OCI-LY1 (cell line): Measurements from ENCODE around the gene PDZRN4.

ENCODE experiments used
- H2AFZ ChIP-seq: fragments of 200-600 bp; sonication (generic), shearing (Covaris generic); 2 replicates; pipeline ENCODE4 v1.6.0; 2014; ENCODE audit warnings: antibody characterized with exemption, mild to moderate bottlenecking, low read length
- H3F3A ChIP-seq: fragments of 200-600 bp; sonication (generic), shearing (Covaris generic); 2 replicates; pipeline ENCODE4 v1.6.0; 2014; ENCODE audit warnings: mild to moderate bottlenecking, antibody characterized with exemption, low read length, moderate library complexity; ENCODE audit not compliant: insufficient read depth
- H3K27ac ChIP-seq: fragments of 200-600 bp; sonication (generic); 2 replicates; pipeline ENCODE4 v1.5.1; 2014; ENCODE audit warnings: low read length, mixed run types, mild to moderate bottlenecking, low read depth; ENCODE audit not compliant: poor library complexity, severe bottlenecking
- H3K27me3 ChIP-seq: fragments of 200-600 bp; sonication (generic); 2 replicates; pipeline ENCODE4 v1.6.0; 2014; ENCODE audit warnings: antibody characterized with exemption, mild to moderate bottlenecking, low read length, moderate library complexity; ENCODE audit not compliant: insufficient read depth
- H3K36me3 ChIP-seq: fragments of 200-600 bp; sonication (generic); 2 replicates; pipeline ENCODE4 v1.6.1; 2014; ENCODE audit warnings: mild to moderate bottlenecking, antibody characterized with exemption, low read length, moderate library complexity, mixed read lengths; ENCODE audit not compliant: insufficient read depth
- H3K4me1 ChIP-seq: fragments of 200-600 bp; sonication (generic); 2 replicates; pipeline ENCODE4 v1.5.1; 2014; ENCODE audit warnings: mild to moderate bottlenecking, low read length, moderate library complexity; ENCODE audit not compliant: insufficient read depth, severe bottlenecking
- H3K4me2 ChIP-seq: fragments of 200-600 bp; sonication (generic), shearing (Covaris generic); 2 replicates; pipeline ENCODE4 v1.6.1; 2014; ENCODE audit warnings: low read length
- H3K4me3 ChIP-seq: fragments of 200-600 bp; sonication (generic); 2 replicates; pipeline ENCODE4 v1.5.1; 2014; ENCODE audit warnings: low read length, low read depth, mild to moderate bottlenecking, mixed read lengths; ENCODE audit not compliant: poor library complexity, severe bottlenecking
- H3K79me2 ChIP-seq: fragments of 200-600 bp; shearing (Covaris generic); 2 replicates; pipeline ENCODE4 v1.6.1; 2016; ENCODE audit warnings: mixed run types, low read length, mixed read lengths; ENCODE audit not compliant: insufficient read depth
- H3K9ac ChIP-seq: fragments of 200-600 bp; sonication (generic), shearing (Covaris generic); 2 replicates; pipeline ENCODE4 v1.6.1; 2014; ENCODE audit warnings: mild to moderate bottlenecking, low read length, mixed read lengths
- H3K9me2 ChIP-seq: fragments of 200-600 bp; sonication (generic), shearing (Covaris generic); 2 replicates; pipeline ENCODE4 v1.6.1; 2014; ENCODE audit warnings: low read depth, mild to moderate bottlenecking, low read length, mixed read lengths
- H3K9me3 ChIP-seq: fragments of 200-600 bp; shearing (Covaris generic); 2 replicates; pipeline ENCODE4 v1.6.1; 2014; ENCODE audit warnings: low read length, mixed read lengths
- H4K20me1 ChIP-seq: fragments of 200-600 bp; sonication (generic), shearing (Covaris generic); 2 replicates; pipeline ENCODE4 v1.6.0; 2016; ENCODE audit warnings: mild to moderate bottlenecking, low read length; ENCODE audit not compliant: insufficient read depth
- EZH2 ChIP-seq: fragments of 200-600 bp; sonication (generic), shearing (Covaris generic); IDR thresholded peaks from 2 replicates; pipeline ENCODE4 v1.8.0; 2017; ENCODE audit warnings: borderline replicate concordance, mixed run types, mild to moderate bottlenecking, antibody characterized with exemption, low read length, moderate library complexity, mixed read lengths
- TF ChIP-seq, protein P1 (sequence below): fragments of 200-600 bp; sonication (generic), shearing (Covaris generic); IDR thresholded peaks from 2 replicates; pipeline ENCODE4 v1.5.1; 2017; ENCODE audit warnings: mild to moderate bottlenecking, antibody characterized with exemption, low read length, moderate library complexity, mixed read lengths

PDZRN4 gene

GRCh38 chr12:41466300-41466699, 278.2 kb downstream of the PDZRN4 start:
- Histone ChIP-seq H3K9ac (no peak overlapping the region), H4K20me1 (no peaks in the 10 kb centered on the region), H3K4me2 (no peak overlapping the region), H3K79me2 (no peaks in the 10 kb centered on the region), H2AFZ (no peak overlapping the region), H3K27ac (no peak overlapping the region), H3F3A (no peaks in the 10 kb centered on the region), H3K4me3 (no peak overlapping the region), H3K4me1 (no peaks in the 10 kb centered on the region), H3K9me2 (no peaks in the 10 kb centered on the region), H3K36me3 (no peaks in the 10 kb centered on the region), H3K9me3 (no peaks in the 10 kb centered on the region), H3K27me3 (no peaks in the 10 kb centered on the region)
- TF ChIP-seq EZH2 = no peak
- TF ChIP-seq, protein P1, sequence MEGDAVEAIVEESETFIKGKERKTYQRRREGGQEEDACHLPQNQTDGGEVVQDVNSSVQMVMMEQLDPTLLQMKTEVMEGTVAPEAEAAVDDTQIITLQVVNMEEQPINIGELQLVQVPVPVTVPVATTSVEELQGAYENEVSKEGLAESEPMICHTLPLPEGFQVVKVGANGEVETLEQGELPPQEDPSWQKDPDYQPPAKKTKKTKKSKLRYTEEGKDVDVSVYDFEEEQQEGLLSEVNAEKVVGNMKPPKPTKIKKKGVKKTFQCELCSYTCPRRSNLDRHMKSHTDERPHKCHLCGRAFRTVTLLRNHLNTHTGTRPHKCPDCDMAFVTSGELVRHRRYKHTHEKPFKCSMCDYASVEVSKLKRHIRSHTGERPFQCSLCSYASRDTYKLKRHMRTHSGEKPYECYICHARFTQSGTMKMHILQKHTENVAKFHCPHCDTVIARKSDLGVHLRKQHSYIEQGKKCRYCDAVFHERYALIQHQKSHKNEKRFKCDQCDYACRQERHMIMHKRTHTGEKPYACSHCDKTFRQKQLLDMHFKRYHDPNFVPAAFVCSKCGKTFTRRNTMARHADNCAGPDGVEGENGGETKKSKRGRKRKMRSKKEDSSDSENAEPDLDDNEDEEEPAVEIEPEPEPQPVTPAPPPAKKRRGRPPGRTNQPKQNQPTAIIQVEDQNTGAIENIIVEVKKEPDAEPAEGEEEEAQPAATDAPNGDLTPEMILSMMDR = no peak

DNA sequence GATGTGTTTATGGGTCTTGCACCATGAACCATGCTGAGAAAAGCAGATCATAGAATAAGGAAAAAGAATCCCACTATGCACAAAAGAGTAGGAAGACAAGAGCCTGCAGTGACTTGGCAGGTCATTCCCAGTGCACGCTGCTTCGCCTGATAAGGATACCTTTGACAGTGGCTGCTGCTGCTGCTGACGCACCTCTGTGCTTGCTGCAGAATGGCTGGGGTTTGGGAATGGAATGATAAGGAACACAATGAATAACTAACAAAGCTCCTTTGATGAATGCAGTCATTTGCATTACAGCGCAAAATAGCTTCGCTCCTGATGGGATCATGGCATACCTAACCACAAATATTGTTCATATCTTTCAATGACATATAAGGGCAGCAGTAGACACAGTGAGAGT, 278.7 kb downstream of the PDZRN4 start:
- H3K4me1 ChIP-seq = no peaks in the 10 kb centered on the region
- H3K9me2 ChIP-seq = no peaks in the 10 kb centered on the region
- no peak overlapping the region for H2AFZ ChIP-seq
- H3K9ac ChIP-seq = no peak overlapping the region
- no peak overlapping the region for H3K4me3 ChIP-seq
- H4K20me1 ChIP-seq = no peaks in the 10 kb centered on the region
- no peaks in the 10 kb centered on the region for H3F3A ChIP-seq
- H3K27ac ChIP-seq = no peak overlapping the region
- H3K36me3 ChIP-seq = no peaks in the 10 kb centered on the region
- H3K27me3 ChIP-seq = no peaks in the 10 kb centered on the region
- no peaks in the 10 kb centered on the region for H3K79me2 ChIP-seq
- no peak for TF ChIP-seq EZH2
- TF ChIP-seq, protein P1 = no peak
- H3K9me3 ChIP-seq = no peaks in the 10 kb centered on the region
- H3K4me2 ChIP-seq = no peak overlapping the region

- H2AFZ ChIP-seq = no peak overlapping the region
- H3K36me3 ChIP-seq = no peaks in the 10 kb centered on the region
- TF ChIP-seq, protein P1 = no peak
- H3K79me2 ChIP-seq = no peaks in the 10 kb centered on the region
- H3K4me3 ChIP-seq = no peak overlapping the region
- no peaks in the 10 kb centered on the region for H3K9me3 ChIP-seq
- no peaks in the 10 kb centered on the region for H3K27me3 ChIP-seq
- no peak overlapping the region for H3K9ac ChIP-seq
- H3F3A ChIP-seq = no peaks in the 10 kb centered on the region
- H3K4me1 ChIP-seq = no peaks in the 10 kb centered on the region
- H3K9me2 ChIP-seq = no peaks in the 10 kb centered on the region
- H3K4me2 ChIP-seq = no peak overlapping the region
- no peaks in the 10 kb centered on the region for H4K20me1 ChIP-seq
- no peak overlapping the region for H3K27ac ChIP-seq
Observed at GRCh38 chr12:41467591-41468325, 279.6 kb downstream of the PDZRN4 start.
